ENCODE data around the gene SLC12A2.

Gene SLC12A2

GRCh38 chr5:128202320-128202719, 118.8 kb downstream of the SLC12A2 start:
- DNase-seq (ENCODE audit: low spot score in 2 of 2): no peak
- Mint-ChIP-seq H3K27ac (no peak overlapping the region), H3K36me3 (peaks cover 3% of the 10 kb centered on the region), H3K4me3 (no peak overlapping the region), H3K27me3 (peaks cover 5% of the 10 kb centered on the region), H3K9me3 (no peaks in the 10 kb centered on the region), H3K4me1 (peaks cover 4% of the 10 kb centered on the region)
- no peak for ATAC-seq (ENCODE audit: low read depth)

- Mint-ChIP-seq H3K27me3 (peaks cover 2% of the 10 kb centered on the region), H3K36me3 (no peaks in the 10 kb centered on the region), H3K9me3 (no peaks in the 10 kb centered on the region), H3K4me3 (no peak overlapping the region), H3K27ac (no peak overlapping the region), H3K4me1 (no peaks in the 10 kb centered on the region)
- no peak for DNase-seq (ENCODE audit: low spot score in 2 of 2)
- no peak for ATAC-seq (ENCODE audit: low read depth)
These were observed 124.9 kb downstream of the SLC12A2 start for GRCh38 chr5:128208436-128208835.

DNA sequence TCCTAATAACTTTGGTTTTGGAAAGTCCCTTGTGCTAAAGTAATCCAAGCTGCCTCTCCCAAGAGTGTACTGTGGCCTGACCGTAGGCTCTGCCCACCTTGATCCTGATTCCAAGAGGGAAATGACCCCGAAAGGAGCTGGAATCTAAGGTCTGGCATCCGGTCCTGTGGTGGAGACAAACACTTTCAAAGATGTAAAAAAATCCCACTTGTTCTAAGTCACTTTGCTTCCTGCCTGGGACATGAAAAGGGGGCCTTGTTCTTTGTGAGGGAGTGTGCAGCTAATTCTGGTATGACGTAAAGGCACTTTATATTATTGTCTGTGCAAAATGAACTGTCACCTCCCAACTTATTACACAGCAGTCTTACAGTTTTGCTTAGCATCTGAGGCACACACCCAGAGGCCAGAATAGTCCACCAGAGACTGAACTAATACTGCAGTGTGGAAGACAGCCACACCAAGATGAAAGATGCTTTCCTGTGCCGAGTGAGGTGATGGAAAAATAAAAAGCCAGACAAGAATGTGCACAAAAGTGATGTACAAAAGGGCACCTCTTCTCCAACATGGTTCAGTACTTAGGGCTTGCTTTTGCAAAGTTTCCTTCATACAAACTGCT, 128.7 kb downstream of the SLC12A2 start:
- no peaks in the 10 kb centered on the region for H3K4me1 Mint-ChIP-seq
- no peak for ATAC-seq (ENCODE audit: low read depth)
- H3K4me3 Mint-ChIP-seq: no peak overlapping the region
- peaks cover 2% of the 10 kb centered on the region for H3K27me3 Mint-ChIP-seq
- DNase-seq (ENCODE audit: low spot score in 2 of 2): no peak
- H3K36me3 Mint-ChIP-seq: no peaks in the 10 kb centered on the region
- no peaks in the 10 kb centered on the region for H3K9me3 Mint-ChIP-seq
- no peak overlapping the region for H3K27ac Mint-ChIP-seq

- DNase-seq (ENCODE audit: low spot score in 2 of 2) (no peak), ATAC-seq (ENCODE audit: low read depth) (no peak)
- Mint-ChIP-seq H3K4me3 (no peak overlapping the region), H3K36me3 (no peaks in the 10 kb centered on the region), H3K27ac (no peak overlapping the region), H3K9me3 (no peaks in the 10 kb centered on the region), H3K4me1 (no peaks in the 10 kb centered on the region), H3K27me3 (peaks cover 4% of the 10 kb centered on the region)
These were observed 129.8 kb downstream of the SLC12A2 start for GRCh38 chr5:128213340-128213739.

GRCh38 chr5:128213833-128214232, 130.3 kb downstream of the SLC12A2 start:
- DNase-seq (ENCODE audit: low spot score in 2 of 2) (no peak), ATAC-seq (ENCODE audit: low read depth) (no peak)
- no peaks in the 10 kb centered on the region for H3K4me1 Mint-ChIP-seq
- peaks cover 4% of the 10 kb centered on the region for H3K27me3 Mint-ChIP-seq
- no peak overlapping the region for H3K4me3 Mint-ChIP-seq
- H3K27ac Mint-ChIP-seq: no peak overlapping the region
- H3K9me3 Mint-ChIP-seq: no peaks in the 10 kb centered on the region
- no peaks in the 10 kb centered on the region for H3K36me3 Mint-ChIP-seq

DNA sequence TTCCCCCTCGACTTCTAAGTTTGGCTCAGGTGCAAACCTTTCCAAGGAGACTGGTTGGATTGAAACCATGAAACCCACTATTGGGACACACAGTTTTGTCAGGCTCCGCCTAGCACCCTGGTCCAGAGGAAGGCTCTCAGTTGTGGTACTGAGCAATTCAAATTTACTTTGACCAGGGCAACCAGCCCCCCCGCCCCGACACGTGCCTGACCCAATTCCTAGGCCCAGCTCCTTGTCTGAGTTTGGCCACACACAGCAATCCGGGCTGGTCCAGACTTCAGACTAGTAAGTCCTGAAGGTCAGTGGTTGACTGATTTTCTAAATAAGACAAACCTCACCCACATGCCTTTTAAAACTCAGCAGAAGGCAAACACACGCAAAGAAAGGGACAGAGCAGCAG, 132.7 kb downstream of the SLC12A2 start:
- Mint-ChIP-seq H3K27me3 (peaks cover 4% of the 10 kb centered on the region), H3K4me1 (no peaks in the 10 kb centered on the region), H3K36me3 (no peaks in the 10 kb centered on the region), H3K27ac (no peak overlapping the region), H3K4me3 (no peak overlapping the region), H3K9me3 (no peaks in the 10 kb centered on the region)
- DNase-seq (ENCODE audit: low spot score in 2 of 2): no peak
- no peak for ATAC-seq (ENCODE audit: low read depth)

DNA sequence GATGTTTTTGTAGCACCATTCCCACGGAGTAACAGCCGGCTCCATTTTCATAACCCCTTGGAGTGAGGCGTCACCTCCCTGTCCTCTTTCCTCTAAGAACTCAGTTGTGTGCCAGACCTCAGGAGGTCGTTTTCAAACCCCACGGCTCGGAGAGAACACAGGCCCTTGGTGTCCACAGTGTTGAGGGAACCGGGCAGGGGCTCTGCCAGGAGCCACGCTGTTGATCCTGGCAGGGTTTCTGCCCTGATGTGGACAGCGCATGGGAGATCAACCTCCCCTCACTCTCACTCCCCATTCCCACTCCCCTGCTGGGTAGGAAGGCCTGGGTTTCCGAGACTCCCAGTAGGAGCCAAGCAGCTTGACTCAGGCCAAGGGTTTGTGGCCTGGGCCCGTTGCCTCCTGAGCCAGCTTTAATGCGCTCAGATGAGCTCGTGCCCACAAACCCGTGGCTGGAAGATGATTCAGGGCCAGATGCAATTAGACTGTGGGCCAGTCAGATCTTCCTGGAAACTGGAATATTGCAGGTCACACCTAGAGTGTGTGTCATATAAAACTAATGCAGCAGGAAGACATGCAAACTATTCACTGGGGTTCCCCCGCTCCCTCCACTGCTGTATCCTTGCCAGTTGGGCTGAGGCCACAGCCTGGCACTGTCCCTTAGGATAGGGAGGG, 133.4 kb downstream of the SLC12A2 start:
- no peaks in the 10 kb centered on the region for H3K9me3 Mint-ChIP-seq
- H3K4me1 Mint-ChIP-seq: no peaks in the 10 kb centered on the region
- H3K4me3 Mint-ChIP-seq: no peak overlapping the region
- H3K27me3 Mint-ChIP-seq: peaks cover 4% of the 10 kb centered on the region
- no peak overlapping the region for H3K27ac Mint-ChIP-seq
- no peak for ATAC-seq (ENCODE audit: low read depth)
- H3K36me3 Mint-ChIP-seq: no peaks in the 10 kb centered on the region
- no peak for DNase-seq (ENCODE audit: low spot score in 2 of 2)

GRCh38 chr5:128220841-128221240, 137.3 kb downstream of the SLC12A2 start:
- Mint-ChIP-seq H3K4me3 (no peak overlapping the region), H3K9me3 (no peaks in the 10 kb centered on the region), H3K4me1 (no peaks in the 10 kb centered on the region), H3K27ac (no peak overlapping the region), H3K27me3 (peaks cover 5% of the 10 kb centered on the region), H3K36me3 (no peaks in the 10 kb centered on the region)
- ATAC-seq (ENCODE audit: low read depth) (no peak), DNase-seq (ENCODE audit: low spot score in 2 of 2) (no peak)

- no peak for DNase-seq (ENCODE audit: low spot score in 2 of 2)
- no peaks in the 10 kb centered on the region for H3K4me1 Mint-ChIP-seq
These were observed 140.8 kb downstream of the SLC12A2 start for GRCh38 chr5:128224336-128224735.

GRCh38 chr5:128225245-128226030, 141.9 kb downstream of the SLC12A2 start:
- Mint-ChIP-seq H3K9me3 (peaks cover 2% of the 10 kb centered on the region), H3K36me3 (no peaks in the 10 kb centered on the region), H3K4me3 (no peak overlapping the region), H3K27me3 (peaks cover 3% of the 10 kb centered on the region), H3K27ac (no peak overlapping the region), H3K4me1 (no peaks in the 10 kb centered on the region)
- ATAC-seq (ENCODE audit: low read depth) (no peak), DNase-seq (ENCODE audit: low spot score in 2 of 2) (no peak)

More at GRCh38 chr5:128224336-128224735, 140.8 kb downstream of the SLC12A2 start:
- H3K27ac Mint-ChIP-seq: no peak overlapping the region
- H3K27me3 Mint-ChIP-seq: peaks cover 3% of the 10 kb centered on the region
- H3K4me3 Mint-ChIP-seq: no peak overlapping the region
- ATAC-seq (ENCODE audit: low read depth): no peak
- H3K9me3 Mint-ChIP-seq: no peaks in the 10 kb centered on the region
- H3K36me3 Mint-ChIP-seq: no peaks in the 10 kb centered on the region

- DNase-seq (ENCODE audit: low spot score in 2 of 2): no peak
- Mint-ChIP-seq H3K36me3 (no peaks in the 10 kb centered on the region), H3K27ac (no peak overlapping the region), H3K27me3 (peaks cover 2% of the 10 kb centered on the region), H3K4me1 (no peaks in the 10 kb centered on the region), H3K4me3 (no peak overlapping the region), H3K9me3 (peaks cover 3% of the 10 kb centered on the region)
- ATAC-seq (ENCODE audit: low read depth): no peak
These were observed 144.4 kb downstream of the SLC12A2 start for GRCh38 chr5:128228008-128228407.

GRCh38 chr5:128228521-128228920, 145.0 kb downstream of the SLC12A2 start:
- no peaks in the 10 kb centered on the region for H3K4me1 Mint-ChIP-seq
- peaks cover 3% of the 10 kb centered on the region for H3K9me3 Mint-ChIP-seq
- no peaks in the 10 kb centered on the region for H3K27me3 Mint-ChIP-seq
- no peaks in the 10 kb centered on the region for H3K36me3 Mint-ChIP-seq
- ATAC-seq (ENCODE audit: low read depth) (no peak), DNase-seq (ENCODE audit: low spot score in 2 of 2) (no peak)
- no peak overlapping the region for H3K4me3 Mint-ChIP-seq
- H3K27ac Mint-ChIP-seq: no peak overlapping the region

DNA sequence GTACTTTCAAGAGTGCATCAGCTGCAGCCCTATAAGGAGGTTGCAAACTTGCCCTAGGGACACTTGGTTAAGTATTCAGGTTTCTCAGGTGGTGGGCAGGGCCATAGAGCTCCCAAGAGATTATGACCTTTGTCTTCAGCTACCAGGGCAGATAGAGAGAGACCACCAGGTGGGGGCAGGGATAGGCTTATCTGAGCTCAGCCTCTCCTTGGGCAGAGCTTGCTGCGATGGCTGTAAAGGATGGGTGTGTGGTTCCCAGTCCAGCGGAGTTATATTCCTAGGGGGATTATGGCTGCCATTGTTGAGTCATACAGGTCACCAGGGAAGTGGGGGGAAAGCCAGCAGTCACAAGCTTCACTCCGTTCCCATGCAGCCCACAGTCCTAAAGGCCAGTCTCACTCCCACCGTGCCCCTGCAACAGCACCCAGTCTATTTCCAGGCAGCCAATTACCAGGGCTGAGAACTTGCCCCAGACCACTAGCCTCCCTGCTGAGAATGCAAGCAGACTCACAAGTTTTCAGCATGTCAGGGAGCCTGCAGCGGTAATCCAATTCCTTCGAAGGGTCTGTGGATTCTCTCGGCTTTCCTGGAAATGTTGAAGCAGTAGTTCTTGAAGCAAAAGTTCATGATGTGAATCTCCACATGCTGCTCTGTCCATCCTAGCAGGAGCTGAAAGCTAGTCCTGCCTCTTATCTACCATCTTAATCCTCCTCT, 151.5 kb downstream of the SLC12A2 start:
- H3K4me1 Mint-ChIP-seq: no peaks in the 10 kb centered on the region
- DNase-seq (ENCODE audit: low spot score in 2 of 2) (no peak), ATAC-seq (ENCODE audit: low read depth) (no peak)
- H3K27ac Mint-ChIP-seq: no peak overlapping the region
- peaks cover 3% of the 10 kb centered on the region for H3K9me3 Mint-ChIP-seq
- H3K36me3 Mint-ChIP-seq: no peaks in the 10 kb centered on the region
- no peak overlapping the region for H3K4me3 Mint-ChIP-seq
- H3K27me3 Mint-ChIP-seq: peaks cover 18% of the 10 kb centered on the region

DNA sequence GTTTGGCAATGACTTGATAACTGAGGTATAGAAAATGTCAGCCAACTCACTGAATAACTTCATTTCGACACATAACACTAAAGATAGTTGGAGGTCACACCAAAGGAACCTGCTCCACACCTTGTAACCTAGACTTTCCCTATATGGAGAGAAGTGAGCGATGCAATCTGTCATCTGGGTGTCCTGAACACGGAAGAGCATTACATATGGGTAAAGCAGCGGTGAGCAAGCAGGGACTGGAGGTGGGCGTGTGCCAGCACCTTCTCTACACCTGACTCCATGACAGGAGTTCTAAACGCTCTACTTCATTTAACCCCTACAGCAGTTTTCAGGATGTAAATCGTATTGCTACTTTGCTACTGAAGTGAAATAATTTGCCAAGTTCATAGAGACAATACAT, 152.8 kb downstream of the SLC12A2 start:
- Mint-ChIP-seq H3K36me3 (no peaks in the 10 kb centered on the region), H3K4me3 (no peak overlapping the region)
- no peak for ATAC-seq (ENCODE audit: low read depth)

More for the DNA sequence above, 152.8 kb downstream of the SLC12A2 start:
- Mint-ChIP-seq H3K27me3 (peaks cover 18% of the 10 kb centered on the region), H3K4me1 (no peaks in the 10 kb centered on the region), H3K27ac (no peak overlapping the region), H3K9me3 (no peaks in the 10 kb centered on the region)
- no peak for DNase-seq (ENCODE audit: low spot score in 2 of 2)
